WI38 (cell line): Measurements from ENCODE around the gene MYO9B.
"Not testable (repeated sequence)": the region's sequence is repeated elsewhere in the genome, so short reads cannot be mapped to it uniquely, and the experiment has no call there.

Experiments used
- H3K4me3 ChIP-seq: 2 replicates; pipeline ENCODE4 v1.5.1; 2011; ENCODE audit warnings: low read depth, mild to moderate bottlenecking, control low read depth, low read length
- TF ChIP-seq, protein P1 (sequence below): IDR thresholded peaks from 2 replicates; pipeline ENCODE4 v1.5.1; 2012; ENCODE audit warnings: low read depth, mild to moderate bottlenecking, control low read depth, low read length

The MYO9B gene

DNA sequence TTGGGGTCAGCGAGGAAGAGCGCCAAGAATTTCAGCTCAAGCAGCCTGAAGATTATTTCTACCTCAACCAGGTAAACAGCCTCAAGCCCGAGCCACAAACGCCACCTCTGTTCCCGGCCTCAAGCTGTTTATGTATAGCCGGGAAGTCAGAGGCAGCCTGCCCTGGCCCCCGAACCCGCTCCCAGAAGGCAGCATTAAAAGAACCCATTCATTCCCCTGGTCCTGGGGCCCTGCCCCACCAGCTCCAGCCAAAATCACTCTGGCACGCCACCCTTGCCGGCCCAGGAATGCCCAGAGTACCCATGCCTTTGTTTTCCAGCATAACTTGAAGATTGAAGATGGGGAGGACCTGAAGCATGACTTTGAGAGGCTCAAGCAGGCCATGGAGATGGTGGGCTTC, 78.4 kb downstream of the MYO9B start:
- H3K4me3 ChIP-seq: no peak overlapping the region
- TF ChIP-seq, protein P1, sequence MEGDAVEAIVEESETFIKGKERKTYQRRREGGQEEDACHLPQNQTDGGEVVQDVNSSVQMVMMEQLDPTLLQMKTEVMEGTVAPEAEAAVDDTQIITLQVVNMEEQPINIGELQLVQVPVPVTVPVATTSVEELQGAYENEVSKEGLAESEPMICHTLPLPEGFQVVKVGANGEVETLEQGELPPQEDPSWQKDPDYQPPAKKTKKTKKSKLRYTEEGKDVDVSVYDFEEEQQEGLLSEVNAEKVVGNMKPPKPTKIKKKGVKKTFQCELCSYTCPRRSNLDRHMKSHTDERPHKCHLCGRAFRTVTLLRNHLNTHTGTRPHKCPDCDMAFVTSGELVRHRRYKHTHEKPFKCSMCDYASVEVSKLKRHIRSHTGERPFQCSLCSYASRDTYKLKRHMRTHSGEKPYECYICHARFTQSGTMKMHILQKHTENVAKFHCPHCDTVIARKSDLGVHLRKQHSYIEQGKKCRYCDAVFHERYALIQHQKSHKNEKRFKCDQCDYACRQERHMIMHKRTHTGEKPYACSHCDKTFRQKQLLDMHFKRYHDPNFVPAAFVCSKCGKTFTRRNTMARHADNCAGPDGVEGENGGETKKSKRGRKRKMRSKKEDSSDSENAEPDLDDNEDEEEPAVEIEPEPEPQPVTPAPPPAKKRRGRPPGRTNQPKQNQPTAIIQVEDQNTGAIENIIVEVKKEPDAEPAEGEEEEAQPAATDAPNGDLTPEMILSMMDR: no peak

DNA sequence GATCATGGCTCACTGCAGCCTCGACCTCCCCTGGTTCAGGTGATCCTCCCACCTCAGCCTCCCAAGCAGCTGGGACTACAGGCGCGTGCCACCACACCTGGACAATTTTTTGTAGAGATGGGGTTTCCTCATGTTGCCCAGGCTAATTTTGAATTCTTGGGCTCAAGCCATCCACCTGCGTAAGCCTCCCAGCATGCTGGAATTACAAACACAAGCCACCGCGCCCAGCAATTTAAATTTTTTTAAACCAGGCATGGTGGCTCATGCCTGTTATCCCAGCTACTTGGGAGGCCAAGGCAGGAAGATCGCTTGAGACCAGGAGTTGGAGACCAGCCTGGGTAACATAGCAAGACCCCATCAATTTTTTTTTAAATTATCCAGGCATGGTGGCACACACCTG, 79.7 kb downstream of the MYO9B start:
- H3K4me3 ChIP-seq: no peak overlapping the region
- TF ChIP-seq, protein P1: no peak

DNA sequence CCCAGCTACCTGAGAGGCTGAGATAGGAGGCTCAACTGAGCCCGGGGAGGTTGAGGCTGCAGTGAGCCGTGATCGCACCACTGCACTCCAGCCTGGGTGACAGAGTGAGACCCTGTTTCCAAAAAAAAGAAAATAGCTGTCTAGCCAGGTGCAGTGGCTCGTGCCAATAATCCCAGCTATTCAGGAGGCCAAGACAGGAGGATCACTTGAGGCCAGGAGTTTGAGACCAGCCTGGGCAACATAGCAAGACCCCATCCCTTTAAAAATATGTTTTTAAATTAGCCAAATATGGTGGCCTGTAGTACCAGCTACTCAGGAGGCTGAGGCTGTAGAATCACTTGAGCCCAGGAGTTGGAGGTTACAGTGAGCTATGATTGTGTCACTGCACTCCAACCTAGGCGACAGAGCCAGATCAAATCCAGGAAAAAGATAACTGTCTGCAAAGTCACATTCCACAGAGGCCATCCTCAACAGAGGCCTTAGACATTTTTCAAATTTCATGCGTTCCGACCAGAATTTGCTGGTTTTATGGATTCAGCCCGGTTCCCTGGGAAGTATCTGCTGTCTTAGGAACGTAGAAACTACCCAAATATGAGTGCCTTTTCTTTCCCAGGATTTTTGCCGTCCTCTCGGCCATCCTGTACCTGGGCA, 80.8 kb downstream of the MYO9B start:
- TF ChIP-seq, protein P1: no peak

DNA sequence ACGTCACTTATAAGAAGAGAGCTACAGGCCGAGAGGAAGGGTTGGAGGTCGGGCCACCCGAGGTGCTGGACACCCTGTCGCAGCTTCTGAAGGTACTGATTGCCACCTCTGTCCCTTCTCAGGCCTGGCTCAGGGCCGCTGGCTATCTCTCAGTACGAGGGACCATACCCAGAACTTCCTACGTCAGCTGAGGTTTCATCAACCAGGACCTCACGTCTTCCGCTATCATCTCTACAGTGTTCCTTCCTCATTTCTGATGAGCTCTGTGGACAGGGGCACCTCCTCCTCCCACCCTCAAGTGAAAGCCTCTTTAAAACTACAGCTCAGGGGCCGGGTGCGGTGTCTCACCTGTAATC, 81.3 kb downstream of the MYO9B start:
- TF ChIP-seq, protein P1: no peak
- no peak overlapping the region for H3K4me3 ChIP-seq

More for the DNA sequence above, 80.8 kb downstream of the MYO9B start:
- no peak overlapping the region for H3K4me3 ChIP-seq

DNA sequence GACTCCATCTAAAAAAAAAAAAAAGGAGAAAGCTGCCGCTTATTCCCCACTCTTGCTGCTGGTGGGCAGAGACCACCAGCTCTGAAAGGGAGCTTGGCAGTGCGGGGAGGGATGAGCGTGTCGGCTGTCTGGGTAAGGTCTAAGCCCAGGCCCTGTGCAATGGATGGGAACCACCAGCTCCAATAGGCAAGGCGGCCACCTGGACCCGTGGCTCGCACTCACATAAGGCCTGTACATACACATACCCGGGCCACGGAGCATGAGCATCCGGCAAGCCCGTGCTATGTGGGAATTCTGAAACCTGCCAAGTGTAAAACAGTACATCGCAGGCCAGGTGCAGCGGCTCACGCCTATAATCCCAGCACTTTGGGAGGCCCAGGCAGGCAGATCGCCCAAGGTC, 83.0 kb downstream of the MYO9B start:
- no peak overlapping the region for H3K4me3 ChIP-seq
- TF ChIP-seq, protein P1: no peak

DNA sequence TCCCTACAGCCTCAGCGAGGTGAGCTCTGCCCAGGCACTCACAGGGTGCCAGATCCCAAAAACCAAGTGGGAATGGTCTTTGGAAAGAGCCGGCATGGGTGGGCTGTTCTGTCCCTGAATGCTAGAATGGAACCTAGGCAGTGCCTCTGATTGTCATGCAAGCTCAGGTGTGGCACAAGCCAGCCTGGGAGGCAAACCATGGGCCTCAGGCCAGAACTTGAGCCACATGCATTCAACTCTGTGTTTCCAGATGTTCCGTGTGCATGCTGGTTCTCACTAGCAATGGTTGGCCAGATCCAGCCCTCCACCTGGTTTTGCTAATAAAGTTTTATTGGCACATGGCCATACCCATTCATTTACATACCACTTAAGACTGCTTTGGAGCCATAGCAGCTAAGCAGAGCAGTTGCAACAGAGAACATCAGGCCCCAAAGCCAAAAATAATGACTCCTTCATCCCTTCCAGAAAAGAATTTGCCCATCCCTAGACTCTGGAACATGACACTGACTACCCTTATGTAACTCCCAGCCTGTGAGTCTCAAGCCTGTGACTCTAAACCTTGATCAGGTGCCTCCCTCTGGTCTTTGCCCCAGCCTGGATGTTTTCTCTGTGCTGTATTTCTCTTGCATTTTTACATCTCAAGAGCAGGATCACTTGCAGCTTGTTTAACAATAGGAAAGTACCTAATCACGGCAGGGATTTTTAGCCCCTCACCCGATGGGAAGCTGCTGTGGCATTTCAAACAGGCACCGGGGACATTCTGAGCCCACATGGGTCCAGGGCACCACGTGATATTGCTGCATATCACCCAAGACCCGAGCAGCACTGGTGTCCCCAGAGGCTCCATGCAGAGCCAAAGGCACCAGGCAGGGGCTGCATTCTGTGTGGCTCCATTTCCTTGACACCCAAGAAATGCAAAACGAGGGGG, 84.2 kb downstream of the MYO9B start:
- H3K4me3 ChIP-seq: no peak overlapping the region
- TF ChIP-seq, protein P1: no peak

DNA sequence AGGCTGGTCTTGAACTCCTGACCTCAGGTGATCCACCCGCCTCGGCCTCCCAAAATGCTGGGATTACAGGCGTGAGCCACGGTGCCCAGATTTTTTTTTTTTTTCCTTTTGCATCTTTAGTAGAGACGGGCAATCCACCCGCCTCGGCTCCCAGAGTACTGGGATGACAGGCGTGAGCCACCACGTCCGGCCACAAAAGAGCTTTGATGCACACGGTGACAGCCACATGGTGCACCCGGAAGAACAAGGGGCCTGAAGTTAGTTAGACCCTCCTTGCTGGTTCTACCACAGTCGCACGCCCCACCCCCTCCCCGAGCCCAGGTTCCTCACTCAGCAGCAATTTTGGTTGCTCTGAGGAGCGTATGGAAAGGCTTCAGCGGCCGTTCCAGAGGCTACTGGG, 85.3 kb downstream of the MYO9B start:
- TF ChIP-seq, protein P1: no peak
- no peak overlapping the region for H3K4me3 ChIP-seq

DNA sequence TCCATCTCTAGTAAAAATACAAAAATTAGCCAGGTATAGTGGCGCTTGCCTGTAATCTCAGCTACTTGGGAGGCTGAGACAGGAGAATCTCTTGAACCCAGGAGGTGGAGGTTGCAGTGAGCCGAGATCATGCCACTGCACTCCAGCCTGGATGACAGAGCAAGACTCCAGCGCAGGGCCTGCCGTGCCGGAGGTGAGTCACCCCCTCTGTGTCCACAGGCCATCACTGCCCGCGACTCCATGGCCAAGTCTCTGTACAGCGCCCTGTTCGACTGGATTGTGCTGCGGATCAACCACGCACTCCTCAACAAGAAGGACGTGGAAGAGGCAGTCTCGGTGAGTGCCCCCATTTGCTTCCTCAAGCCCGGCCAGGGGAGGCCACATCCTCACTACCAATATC, 86.6 kb downstream of the MYO9B start:
- not testable (repeated sequence) for H3K4me3 ChIP-seq
